HG02642 (cell line): ENCODE data around the gene KIN.
"Not testable (repeated sequence)": the region's sequence is repeated elsewhere in the genome, so short reads cannot be mapped to it uniquely, and the experiment has no call there.

Experiments
- ATAC-seq: cut with Tn5 transposase; IDR thresholded peaks from one replicate; pipeline ENCODE4 v1.9.1; 2021; ENCODE audit warnings: mild to moderate bottlenecking; ENCODE audit not compliant: unreplicated experiment, poor library complexity

KIN gene

GRCh38 chr10:7797582-7797981 is 9.8 kb upstream of the KIN start:
- no peak for ATAC-seq

GRCh38 chr10:7795605-7796004 is 7.8 kb upstream of the KIN start:
- ATAC-seq: no peak

DNA sequence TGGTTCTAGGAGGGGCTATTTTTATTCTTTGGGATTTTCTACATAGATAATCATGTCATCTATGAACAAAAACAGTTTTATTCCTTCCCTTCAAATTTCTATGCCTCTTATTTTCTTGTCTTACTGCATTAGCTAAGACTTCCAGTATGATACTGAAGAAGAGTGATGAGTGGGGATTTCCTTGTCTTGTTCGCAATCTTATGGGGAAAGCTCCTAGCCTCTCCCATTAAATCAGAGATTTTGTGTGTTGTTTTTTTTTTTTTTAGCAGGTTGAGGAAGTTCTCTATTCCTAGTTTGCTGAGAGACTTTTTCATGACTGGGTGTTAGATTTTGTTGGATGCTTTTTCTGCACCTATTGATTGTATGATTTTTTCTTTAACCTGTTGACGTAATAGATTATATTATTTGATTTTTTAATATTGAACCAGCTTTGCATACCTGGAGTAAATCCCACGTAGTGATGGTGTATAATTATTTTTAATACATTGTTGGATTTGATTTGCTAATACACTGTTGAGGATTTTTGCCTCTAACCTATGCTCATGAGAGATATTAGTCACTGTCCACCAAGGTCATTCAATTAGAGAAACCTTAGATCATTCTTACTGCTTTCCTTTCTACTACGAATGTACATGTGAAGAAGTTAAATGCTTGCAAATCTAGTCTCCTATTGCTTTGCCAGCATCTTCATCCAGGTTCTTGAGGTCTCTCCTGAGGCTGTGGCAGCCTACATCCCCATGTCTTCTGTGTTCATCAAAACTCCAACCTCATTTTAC is 6.6 kb upstream of the KIN start:
- ATAC-seq: no peak

GRCh38 chr10:7792541-7792940 is 4.7 kb upstream of the KIN start:
- ATAC-seq: no peak

- ATAC-seq: no peak
Observed at GRCh38 chr10:7789390-7789789, 1.6 kb upstream of the KIN start.

DNA sequence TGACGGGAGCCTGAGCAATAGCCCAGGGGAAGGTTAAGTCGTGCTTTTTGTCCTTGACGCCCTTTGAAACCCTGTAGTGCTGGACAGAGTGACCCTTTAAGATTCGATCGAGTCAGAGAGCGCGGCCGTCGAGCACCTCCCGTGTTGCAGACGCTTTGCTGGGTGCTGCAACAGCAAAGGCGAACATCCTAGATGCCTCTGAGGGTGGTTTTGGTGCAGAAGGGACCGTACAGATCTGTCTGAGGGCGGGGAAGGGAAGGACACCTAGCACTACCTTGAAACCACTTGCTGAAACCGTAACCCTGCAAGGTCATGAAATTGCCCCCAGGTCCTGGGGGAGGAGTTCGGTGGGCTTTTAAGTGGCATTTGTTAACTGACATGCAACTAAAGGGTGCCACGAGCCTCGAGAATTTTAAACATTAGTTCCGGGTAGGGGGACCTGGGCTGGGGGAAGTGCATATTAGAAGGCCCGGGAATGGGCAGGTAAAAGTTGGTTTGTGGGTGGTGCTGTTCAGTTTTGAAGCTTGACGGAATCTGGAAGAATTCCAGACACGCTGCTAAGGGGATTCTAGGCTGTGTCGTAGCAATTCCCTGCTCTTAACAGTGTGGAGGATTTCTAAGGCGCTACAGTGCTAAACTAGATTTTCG is 970 bp upstream of the KIN start:
- ATAC-seq: peak; percentile 10

DNA sequence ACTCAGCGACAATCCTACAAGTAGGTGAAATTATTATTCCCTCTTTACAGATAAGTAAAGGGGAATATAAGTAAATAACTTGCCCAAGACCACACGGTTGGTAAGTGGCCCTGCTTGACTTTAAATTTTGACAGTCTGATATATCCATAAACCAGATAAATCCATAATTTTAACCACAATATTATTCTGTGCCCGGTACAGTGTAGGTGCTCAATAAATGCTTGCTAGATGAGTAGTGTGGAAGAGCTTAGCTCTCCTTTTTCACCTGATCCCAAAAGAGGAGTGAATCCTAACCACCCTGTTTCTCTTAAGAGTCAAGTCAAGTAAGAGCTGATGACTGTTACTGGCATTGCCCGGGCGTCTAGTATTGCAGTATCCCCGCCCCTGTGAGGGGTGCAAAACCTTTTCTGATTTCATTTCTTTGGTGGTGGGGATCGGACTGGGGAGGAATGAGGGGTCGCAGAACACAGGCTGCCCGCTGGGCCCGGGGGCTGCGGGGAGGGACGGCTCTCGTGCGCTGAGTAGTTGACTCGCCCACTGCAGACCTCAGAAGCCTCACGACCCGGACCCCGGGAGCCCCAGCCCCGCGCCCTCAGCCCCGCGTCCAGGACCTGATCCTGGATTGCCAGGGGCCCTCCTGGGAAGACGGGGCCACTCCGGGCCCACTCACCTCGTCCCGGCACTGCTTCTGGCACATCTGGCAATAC is 490 bp downstream of the KIN start:
- peak; percentile 22 for ATAC-seq

DNA sequence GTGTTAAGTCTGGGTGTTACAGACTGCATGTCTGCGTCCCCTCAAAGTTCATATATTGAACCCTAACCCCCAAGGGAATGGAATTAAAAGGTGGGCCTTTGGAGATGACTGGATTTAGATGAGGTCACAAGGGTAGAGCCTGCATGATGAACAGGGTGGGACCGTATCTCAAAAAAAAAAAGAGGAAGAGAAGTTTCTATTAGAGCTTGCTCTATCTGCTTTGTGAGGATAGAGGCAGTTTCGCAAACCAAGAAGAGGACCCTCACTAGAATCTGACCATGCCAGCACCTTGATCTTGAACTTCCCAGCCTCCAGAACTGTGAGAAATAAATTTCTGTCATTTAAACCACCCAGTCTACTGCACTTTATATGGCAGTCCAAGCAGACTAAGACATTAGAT is 1.4 kb downstream of the KIN start:
- no peak for ATAC-seq

DNA sequence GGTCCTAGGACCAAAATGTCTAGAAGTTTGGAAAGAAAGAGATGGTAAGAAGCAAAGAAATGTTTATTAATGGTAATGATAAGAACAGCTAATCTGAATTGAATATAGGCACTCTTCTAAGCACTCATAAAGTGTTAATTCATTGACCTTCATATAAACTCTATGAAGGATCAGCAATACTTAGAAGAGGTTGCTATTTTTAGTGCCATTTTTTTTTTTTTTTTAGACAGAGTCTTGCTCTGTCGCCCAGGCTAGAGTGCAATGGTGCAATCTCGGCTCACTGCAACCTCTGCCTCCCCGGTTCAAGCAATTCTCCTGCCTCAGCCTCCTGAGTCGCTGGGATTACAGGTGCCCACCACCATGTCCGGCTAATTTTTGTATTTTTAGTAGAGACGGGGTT is 5.6 kb downstream of the KIN start:
- ATAC-seq: not testable (repeated sequence)

- no peak for ATAC-seq
Observed at GRCh38 chr10:7776777-7777176, 11.0 kb downstream of the KIN start.

- no peak for ATAC-seq
Observed at GRCh38 chr10:7773845-7774801, 13.7 kb downstream of the KIN start.

DNA sequence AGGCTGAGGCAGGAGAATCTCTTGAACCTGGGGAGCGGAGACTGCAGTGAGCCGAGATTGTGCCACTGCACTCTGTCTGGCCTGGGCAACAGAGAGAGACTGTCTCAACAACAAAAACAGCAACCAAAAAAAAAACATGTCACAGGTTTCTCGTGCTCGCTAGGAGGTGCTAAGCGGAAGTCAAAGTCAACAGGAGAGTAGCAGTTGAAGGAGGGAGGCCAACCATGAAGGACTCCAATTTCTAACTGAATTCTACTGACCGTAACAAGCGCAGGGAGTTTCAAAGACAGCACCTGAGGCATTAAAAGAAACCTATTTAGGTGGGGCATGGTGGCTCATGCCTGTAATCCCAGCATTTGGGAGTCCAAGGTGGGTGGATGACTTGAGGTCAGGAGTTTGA is 19.4 kb downstream of the KIN start:
- no peak for ATAC-seq

DNA sequence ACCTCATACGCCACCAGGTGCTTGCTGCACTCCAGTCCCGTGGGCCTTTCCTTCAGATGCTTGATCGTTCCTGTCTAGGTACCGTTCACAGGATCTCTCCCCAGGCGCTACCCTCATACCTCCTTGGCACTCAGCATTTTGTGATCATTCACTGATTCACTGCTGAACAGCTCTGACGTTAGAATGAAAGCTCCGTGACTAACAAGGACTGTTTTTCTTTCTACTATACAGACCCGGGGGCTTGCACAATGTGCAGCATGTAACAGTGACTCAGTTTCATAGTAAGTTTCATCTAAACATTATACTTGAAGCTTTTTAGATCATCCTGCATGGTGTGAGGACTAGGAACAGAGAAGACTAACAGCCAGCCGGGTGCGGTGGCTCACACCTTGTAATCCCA is 20.6 kb downstream of the KIN start:
- ATAC-seq: no peak

- no peak for ATAC-seq
Observed at GRCh38 chr10:7766241-7766640, 21.6 kb downstream of the KIN start.

DNA sequence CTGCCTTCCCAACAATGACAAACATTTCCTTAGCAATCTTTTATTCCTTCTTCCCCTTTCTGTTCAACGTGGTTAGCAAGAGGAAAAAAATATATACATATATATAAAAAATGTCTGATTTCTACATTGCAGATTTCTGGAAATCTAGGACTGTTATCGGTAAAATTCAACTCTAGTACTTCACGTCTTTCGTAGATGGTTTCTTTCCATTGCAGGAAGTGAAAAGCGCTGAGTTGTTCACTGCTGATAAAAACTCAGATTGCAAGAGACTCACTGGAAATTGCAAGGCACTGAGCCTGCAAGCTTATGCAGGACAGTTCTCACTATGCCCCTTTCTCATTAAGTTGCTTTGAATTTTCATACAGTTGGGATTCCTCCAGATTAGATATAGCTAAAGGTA is 23.9 kb downstream of the KIN start:
- ATAC-seq: no peak

DNA sequence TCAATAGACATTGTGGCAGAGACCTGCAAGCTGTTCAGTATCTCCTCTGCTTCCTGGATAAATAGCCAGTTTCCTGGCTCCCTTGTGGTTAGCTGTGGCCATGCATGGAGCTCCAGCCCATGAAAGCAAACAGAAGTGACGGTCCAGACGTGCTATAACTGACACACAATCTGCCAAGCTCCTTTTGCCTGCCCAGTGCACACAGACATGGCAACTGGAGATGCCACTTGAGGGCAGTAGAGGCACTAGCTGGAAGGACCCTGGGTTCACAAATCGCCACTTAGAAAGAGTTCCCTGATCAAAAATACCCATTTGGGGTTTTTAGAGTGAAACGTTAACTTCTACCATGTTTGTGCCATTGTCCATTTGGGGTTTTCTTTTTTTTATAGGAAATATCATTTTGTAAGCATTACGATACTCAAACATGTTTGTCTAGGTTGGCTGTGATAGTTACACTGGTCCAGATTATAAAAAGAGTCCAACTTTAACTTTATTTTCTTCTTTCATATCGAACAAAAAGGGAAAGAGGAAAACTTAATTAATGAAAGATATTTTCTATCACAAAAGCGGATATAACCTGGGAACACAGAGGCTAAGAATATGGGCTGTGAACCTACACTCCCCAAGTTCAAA is 31.3 kb downstream of the KIN start:
- no peak for ATAC-seq

DNA sequence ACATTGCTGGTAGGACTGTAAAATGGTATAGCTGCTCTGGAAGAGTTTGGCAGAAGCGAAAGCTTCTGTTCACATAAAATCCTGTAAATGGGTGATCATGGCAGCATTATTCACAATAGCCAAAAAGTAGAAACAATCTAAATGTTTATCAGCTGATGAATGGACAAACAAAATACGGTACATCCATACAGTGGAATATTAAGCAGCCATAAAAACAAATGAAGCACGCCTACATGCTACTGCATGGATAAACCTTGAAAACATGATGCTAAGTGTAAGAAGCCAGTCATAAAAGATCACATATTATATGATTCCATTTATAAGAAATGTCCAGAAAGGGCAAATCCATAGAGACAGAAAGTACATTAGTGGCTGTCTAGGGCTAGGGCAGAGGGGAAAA is 32.7 kb downstream of the KIN start:
- no peak for ATAC-seq

DNA sequence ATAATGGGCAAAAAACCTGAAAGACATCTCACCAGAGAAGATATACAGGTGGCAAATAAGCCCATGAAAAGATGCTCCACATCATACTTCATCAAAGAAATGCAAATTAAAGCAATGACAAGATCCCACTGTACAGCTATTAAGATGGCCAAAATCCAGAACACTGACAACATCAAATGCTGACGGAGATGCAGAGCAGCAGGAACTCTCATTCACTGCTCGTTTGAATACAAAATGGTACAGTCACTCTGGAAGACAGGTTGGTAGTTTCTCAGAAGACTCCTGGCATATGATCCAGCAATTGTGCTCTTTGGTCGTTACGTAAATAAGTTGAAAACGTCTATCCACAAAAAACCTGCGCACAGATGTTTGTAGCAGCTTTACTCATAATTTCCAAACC is 35.5 kb downstream of the KIN start:
- no peak for ATAC-seq

DNA sequence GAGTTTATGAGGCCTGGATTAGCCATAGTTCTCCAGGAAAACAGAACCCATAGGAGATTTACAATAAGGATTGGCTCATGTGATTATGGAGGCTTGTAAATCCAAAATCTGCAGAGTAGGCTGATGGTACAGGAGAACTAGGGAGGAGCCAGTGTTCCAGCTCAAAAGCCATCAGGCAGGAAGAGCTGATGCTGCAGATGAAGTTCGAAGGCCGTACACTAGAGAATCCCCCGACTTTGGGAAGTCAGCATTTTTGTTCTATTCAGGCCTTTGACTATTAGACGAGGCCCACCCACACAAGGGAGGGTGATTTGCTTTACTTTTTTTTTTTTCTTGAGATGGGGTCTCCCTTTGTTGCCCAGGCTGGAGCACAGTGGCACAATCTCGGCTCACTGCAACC is 37.6 kb downstream of the KIN start:
- ATAC-seq: no peak

DNA sequence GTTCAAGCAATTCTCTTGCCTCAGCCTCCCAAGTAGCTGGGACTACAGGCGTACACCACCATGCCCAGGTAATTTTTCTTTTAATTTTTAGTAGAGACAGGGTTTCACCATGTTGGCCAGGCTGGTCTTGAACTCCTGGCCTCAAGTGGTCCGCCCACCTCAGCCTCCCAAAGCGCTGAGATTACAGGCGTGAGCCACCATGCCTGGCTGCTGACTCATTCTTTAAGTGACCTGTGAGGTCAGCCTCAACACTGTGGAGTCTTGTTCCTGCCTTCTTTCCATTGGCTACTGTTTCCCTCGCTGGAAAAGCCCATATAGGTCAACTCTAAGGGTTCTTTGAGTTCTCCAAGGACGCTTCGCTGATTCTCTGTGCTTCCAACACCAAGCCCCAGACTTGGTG is 39.2 kb downstream of the KIN start:
- ATAC-seq: not testable (repeated sequence)
